ENCODE data around the gene ADSS1.
A peak's percentile ranks its signal among the peaks of the same experiment; 100 is the strongest.

The ADSS1 gene

GRCh38 chr14:104691546-104692260, 32.3 kb upstream of the ADSS1 start:
- Mint-ChIP-seq H3K9me3 (no peaks in the 10 kb centered on the region), H3K27me3 (no peaks in the 10 kb centered on the region), H3K36me3 (no peaks in the 10 kb centered on the region), H3K27ac (no peak overlapping the region), H3K4me3 (no peak overlapping the region), H3K4me1 (peaks cover 37% of the 10 kb centered on the region)
- ATAC-seq (ENCODE audit: low read depth) (no peak), DNase-seq (ENCODE audit: low spot score in 2 of 2) (no peak)

GRCh38 chr14:104692261-104692938, 31.6 kb upstream of the ADSS1 start:
- no peaks in the 10 kb centered on the region for H3K36me3 Mint-ChIP-seq
- no peaks in the 10 kb centered on the region for H3K27me3 Mint-ChIP-seq
- no peak overlapping the region for H3K4me3 Mint-ChIP-seq
- H3K27ac Mint-ChIP-seq = no peak overlapping the region
- ATAC-seq (ENCODE audit: low read depth) = no peak
- H3K4me1 Mint-ChIP-seq = peaks cover 32% of the 10 kb centered on the region
- no peaks in the 10 kb centered on the region for H3K9me3 Mint-ChIP-seq
- no peak for DNase-seq (ENCODE audit: low spot score in 2 of 2)

- Mint-ChIP-seq H3K4me1 (peaks cover 29% of the 10 kb centered on the region), H3K27ac (no peak overlapping the region), H3K36me3 (no peaks in the 10 kb centered on the region), H3K9me3 (no peaks in the 10 kb centered on the region), H3K4me3 (no peak overlapping the region), H3K27me3 (no peaks in the 10 kb centered on the region)
- ATAC-seq (ENCODE audit: low read depth) (no peak), DNase-seq (ENCODE audit: low spot score in 2 of 2) (no peak)
Observed at GRCh38 chr14:104692939-104693315, 31.1 kb upstream of the ADSS1 start.

DNA sequence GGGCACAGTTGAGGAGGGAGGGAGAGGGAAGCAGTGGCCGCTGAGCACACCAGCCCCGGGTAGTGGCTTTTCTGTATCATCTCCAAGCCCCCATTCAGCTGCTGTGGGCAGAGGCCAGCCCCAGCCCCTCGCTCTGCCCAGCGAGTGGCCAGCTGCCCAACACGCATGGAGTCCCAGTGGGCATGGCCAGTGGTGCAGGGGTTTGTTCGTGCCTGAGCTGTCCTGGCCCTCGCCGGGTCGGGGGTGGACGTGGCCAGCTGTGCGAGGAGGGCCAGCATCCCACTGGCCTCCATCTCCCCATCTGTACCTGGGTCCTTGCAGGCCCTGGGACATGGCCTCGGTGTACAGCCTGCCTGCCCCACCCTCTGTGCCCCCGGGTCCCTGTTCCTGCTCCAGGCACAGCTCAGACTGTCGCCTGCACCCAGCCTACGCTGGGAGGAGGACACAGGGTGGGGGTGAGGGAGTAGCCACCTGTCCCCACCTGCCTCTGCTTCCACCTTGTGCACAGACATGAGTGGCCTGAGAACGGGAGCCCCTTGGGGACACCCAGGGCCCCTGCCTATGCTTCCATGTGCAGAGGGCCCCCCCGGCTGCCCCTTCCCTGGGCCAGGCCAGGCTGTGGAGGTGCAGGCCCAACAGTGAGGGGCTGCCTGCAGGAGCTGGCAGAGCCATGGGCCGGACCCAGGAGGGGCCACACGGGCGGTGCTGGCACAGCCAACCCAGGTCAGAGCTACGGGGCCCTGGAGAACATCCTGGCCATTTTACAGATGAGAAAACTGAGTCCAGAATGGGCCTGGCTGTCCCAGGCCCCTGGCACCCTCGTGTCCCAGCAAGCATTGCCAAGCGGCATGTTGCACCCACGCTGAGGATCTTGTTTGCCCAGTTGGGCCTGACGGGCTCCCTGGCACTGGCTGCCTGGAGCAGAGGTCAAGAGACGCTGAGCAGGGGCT, 30.3 kb upstream of the ADSS1 start:
- ATAC-seq (ENCODE audit: low read depth) (no peak), DNase-seq (ENCODE audit: low spot score in 2 of 2) (no peak)
- Mint-ChIP-seq H3K36me3 (no peaks in the 10 kb centered on the region), H3K27me3 (no peaks in the 10 kb centered on the region), H3K4me1 (peaks cover 29% of the 10 kb centered on the region), H3K27ac (peak overlapping the region; percentile 80), H3K4me3 (peak overlapping the region; percentile 51), H3K9me3 (no peaks in the 10 kb centered on the region)

DNA sequence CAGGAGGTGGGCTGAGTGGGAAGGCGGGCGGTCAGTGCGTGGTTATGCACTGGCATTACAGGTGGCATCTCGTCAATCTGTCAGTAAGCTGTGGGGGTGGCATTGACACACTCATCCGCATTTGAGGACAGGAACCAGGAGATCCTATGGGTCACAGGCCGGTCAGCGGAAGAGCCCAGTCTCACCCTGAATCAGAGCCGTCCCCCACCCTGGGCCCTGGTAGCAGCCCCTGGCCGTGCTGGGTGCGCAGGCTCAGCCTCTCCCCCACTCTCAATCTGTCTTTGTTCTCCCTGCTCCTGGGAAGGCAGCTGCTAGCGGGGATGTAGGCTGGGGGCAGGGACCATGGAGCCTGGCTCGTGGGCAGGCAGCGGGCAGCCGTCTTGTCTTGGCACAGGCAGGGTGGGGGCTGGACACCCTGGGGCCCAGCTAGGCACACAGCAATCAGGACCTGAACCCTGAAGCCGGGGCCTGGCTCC, 29.5 kb upstream of the ADSS1 start:
- Mint-ChIP-seq H3K27ac (peak overlapping the region; percentile 80), H3K9me3 (no peaks in the 10 kb centered on the region), H3K4me1 (peaks cover 29% of the 10 kb centered on the region), H3K4me3 (peak overlapping the region; percentile 51), H3K36me3 (no peaks in the 10 kb centered on the region), H3K27me3 (no peaks in the 10 kb centered on the region)
- no peak for DNase-seq (ENCODE audit: low spot score in 2 of 2)
- no peak for ATAC-seq (ENCODE audit: low read depth)

- ATAC-seq (ENCODE audit: low read depth) (peak; percentile 90), DNase-seq (ENCODE audit: low spot score in 2 of 2) (no peak)
- H3K4me3 Mint-ChIP-seq = peak overlapping the region; percentile 57
- H3K9me3 Mint-ChIP-seq = no peaks in the 10 kb centered on the region
- H3K27ac Mint-ChIP-seq = peak overlapping the region; percentile 80
- no peaks in the 10 kb centered on the region for H3K27me3 Mint-ChIP-seq
- H3K36me3 Mint-ChIP-seq = no peaks in the 10 kb centered on the region
- peaks cover 29% of the 10 kb centered on the region for H3K4me1 Mint-ChIP-seq
Observed at GRCh38 chr14:104694991-104695659, 28.9 kb upstream of the ADSS1 start.

DNA sequence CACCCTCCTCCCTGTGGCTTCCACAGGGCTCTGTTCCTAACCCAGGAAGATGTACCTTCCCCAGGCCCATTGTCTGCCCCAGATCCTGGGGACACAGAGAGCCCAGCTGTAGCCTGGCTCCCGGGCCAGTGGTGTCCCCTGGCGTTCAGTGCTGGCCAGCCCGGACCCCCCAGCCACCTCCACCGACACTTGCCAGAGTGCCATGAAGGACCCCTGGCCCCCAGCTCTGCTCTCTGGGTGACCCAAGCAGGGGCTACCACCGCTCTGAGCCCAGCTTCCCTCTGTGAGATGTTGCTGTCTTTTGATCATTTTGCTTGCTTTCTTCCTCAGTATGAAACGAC, 28.4 kb upstream of the ADSS1 start:
- H3K4me1 Mint-ChIP-seq = peaks cover 29% of the 10 kb centered on the region

DNA sequence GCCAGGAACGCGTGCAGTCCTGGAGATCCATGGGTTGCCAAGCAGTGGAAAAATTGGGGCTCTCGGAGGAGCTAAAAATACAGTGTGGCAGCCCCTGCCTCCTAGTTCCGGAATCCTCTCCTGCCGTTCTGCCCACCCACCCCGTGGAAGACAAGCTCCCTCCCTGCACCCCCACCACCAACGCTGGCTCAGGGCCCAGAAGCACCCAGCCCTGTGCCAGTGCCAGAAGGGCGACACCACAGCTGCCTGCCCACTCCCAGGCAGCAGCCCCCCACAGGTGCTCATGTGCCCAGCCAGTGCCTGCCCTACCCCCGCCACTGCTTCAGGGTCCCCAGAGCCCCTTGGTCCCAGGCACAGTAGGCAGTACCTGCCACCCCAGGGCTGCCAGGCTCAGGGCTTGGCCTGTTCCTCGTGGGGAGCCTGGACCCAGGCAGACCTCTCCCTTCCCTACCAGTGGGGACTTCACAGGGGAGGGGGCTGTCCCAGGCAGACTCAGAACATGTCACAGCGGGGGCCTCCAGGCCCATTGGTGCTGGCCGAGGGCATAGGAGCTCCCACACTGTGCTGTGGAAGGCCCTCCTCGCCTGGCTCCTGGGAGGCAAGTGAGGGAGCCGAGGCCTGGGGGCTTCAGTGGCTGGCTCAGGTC, 27.2 kb upstream of the ADSS1 start:
- Mint-ChIP-seq H3K36me3 (no peaks in the 10 kb centered on the region), H3K4me3 (no peak overlapping the region), H3K27ac (peak overlapping the region; percentile 80), H3K4me1 (peaks cover 23% of the 10 kb centered on the region), H3K9me3 (no peaks in the 10 kb centered on the region), H3K27me3 (no peaks in the 10 kb centered on the region)
- no peak for DNase-seq (ENCODE audit: low spot score in 2 of 2)
- no peak for ATAC-seq (ENCODE audit: low read depth)

More for the DNA sequence above, 28.4 kb upstream of the ADSS1 start:
- peak overlapping the region; percentile 50 for H3K4me3 Mint-ChIP-seq
- H3K27me3 Mint-ChIP-seq = no peaks in the 10 kb centered on the region
- DNase-seq (ENCODE audit: low spot score in 2 of 2) (no peak), ATAC-seq (ENCODE audit: low read depth) (no peak)
- no peaks in the 10 kb centered on the region for H3K9me3 Mint-ChIP-seq
- no peaks in the 10 kb centered on the region for H3K36me3 Mint-ChIP-seq
- H3K27ac Mint-ChIP-seq = peak overlapping the region; percentile 80

DNA sequence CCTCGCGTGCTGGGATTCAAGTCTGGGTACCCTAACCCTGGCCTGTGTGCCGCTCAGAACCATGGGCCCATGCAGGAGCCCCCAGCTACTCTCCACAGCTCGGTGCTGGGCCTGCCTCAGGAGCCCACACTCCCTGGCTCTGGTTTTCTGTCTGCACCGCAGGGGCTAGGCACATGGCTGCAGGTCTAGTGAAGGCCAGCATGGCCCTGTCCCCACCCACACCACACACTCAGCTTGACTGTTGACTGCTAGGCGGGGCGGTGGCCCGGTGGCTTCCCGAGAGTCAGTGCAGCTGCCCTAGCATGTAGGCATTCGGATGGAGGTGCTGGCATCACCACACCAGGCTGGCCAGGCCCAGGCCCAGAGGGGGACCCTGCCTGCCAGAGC, 26.7 kb upstream of the ADSS1 start:
- Mint-ChIP-seq H3K36me3 (no peaks in the 10 kb centered on the region), H3K27ac (no peak overlapping the region), H3K9me3 (no peaks in the 10 kb centered on the region), H3K27me3 (no peaks in the 10 kb centered on the region), H3K4me3 (no peak overlapping the region), H3K4me1 (peaks cover 23% of the 10 kb centered on the region)
- DNase-seq (ENCODE audit: low spot score in 2 of 2) (no peak), ATAC-seq (ENCODE audit: low read depth) (no peak)

DNA sequence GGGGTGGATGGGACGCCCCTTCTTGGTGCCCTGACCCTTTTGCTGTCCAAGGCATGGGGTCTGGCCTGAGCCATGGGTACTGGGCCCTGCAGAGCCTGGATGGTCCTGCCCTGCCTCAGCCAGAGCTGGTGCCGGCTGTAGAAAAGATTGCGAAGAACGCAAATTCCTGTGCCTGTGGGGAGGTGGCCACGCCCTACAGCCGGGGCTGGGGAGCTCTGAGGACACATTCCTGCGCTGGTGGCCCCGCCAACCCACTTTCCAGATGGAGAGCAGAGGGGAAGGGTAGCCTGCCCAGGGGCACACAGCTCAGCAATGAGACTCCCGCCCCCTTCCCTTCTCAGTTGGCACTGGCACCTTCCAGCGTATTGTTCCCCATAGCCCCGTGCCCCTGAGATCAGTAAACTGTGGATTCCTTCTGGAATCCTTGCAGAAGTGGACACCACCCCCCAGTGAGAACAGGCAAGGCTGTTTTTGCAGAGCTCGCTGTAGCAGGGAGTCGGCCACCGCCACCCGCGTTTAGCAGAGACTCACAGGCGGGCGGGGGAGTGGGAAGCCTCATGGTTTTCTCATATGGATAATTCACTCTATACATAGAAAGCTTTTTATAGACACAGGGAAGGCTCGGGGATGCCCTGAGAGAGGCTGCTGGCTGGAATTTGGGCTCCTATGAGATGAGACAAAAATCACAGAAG, 26.0 kb upstream of the ADSS1 start:
- Mint-ChIP-seq H3K27me3 (no peaks in the 10 kb centered on the region), H3K4me1 (peaks cover 23% of the 10 kb centered on the region), H3K27ac (no peak overlapping the region), H3K9me3 (no peaks in the 10 kb centered on the region), H3K36me3 (no peaks in the 10 kb centered on the region), H3K4me3 (no peak overlapping the region)
- ATAC-seq (ENCODE audit: low read depth) (no peak), DNase-seq (ENCODE audit: low spot score in 2 of 2) (no peak)

- Mint-ChIP-seq H3K36me3 (peaks cover 6% of the 10 kb centered on the region), H3K27ac (no peak overlapping the region), H3K4me1 (peaks cover 20% of the 10 kb centered on the region), H3K4me3 (no peak overlapping the region), H3K27me3 (no peaks in the 10 kb centered on the region), H3K9me3 (no peaks in the 10 kb centered on the region)
- DNase-seq (ENCODE audit: low spot score in 2 of 2) = no peak
- ATAC-seq (ENCODE audit: low read depth) = no peak
Observed at GRCh38 chr14:104698688-104699425, 25.2 kb upstream of the ADSS1 start.

DNA sequence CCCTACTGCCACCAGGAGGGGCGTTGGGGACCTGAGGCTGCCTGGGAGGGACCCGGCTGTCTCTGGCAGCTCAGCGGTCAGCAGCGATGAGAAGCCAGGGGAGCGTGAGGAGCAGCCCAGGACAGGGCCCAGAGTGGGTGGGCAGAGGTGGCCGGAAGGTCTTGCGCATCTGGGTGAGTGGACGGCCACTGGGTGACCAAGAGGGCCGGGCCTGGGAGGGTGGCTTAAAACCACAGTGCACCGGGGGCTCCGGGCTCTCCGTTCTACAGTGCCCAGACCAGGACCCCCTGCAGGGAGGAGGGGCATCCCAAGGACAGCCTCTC, 24.6 kb upstream of the ADSS1 start:
- peaks cover 11% of the 10 kb centered on the region for H3K36me3 Mint-ChIP-seq
- no peaks in the 10 kb centered on the region for H3K9me3 Mint-ChIP-seq
- no peaks in the 10 kb centered on the region for H3K27me3 Mint-ChIP-seq
- H3K4me3 Mint-ChIP-seq = no peak overlapping the region
- no peak for DNase-seq (ENCODE audit: low spot score in 2 of 2)
- ATAC-seq (ENCODE audit: low read depth) = no peak
- H3K27ac Mint-ChIP-seq = no peak overlapping the region
- H3K4me1 Mint-ChIP-seq = peaks cover 18% of the 10 kb centered on the region

All from memory B cell (primary cell).